ENCODE data around the gene ITGA6.

Gene ITGA6

DNA sequence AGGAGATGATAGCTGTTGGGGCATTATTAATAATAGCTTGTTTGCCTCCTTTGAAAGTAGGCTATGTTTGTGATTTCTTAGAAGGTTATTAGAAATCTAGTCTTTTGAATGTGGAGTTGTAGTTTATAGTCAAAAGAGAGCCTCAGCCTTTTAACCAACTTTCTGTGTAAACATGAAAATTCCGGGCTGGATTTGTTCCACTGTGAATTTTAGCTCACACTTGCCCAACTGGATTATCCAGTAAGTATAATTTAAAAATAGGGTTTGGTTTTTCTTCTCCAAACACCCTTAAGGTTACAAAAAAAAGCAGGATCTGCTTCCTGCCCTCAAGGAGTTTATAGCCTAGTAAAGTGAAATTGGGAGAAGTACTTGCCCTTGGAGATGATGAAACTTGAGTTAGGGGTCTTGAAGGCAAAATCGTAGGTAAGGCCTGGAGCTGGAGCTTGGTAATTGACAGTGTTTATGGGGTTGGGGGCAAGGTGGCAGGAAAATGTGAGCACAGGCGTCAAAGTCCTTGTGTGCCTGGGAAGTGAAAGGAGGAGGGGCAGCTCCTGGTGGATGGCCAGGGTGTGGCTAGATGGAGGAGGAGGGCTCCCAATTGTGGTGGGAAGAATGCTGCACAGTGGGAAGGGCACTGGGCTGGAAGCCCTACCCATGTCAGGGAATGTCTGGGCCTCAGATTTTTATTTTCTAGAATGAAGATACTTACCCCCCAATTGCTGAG, 21.3 kb downstream of the ITGA6 start:
- peaks cover 61% of the 10 kb centered on the region for H3K4me1 ChIP-seq (ENCODE audit: insufficient read depth, poor library complexity, severe bottlenecking)
- H3K9me3 ChIP-seq (ENCODE audit: severe bottlenecking) = no peaks in the 10 kb centered on the region
- no peak overlapping the region for H3K4me3 ChIP-seq (ENCODE audit: severe bottlenecking)
- no peak for DNase-seq (ENCODE audit: low spot score)
- 0 out of 3 replicates have a peak, but pooled peaks have one; percentile 17 for ATAC-seq (ENCODE audit: low read depth)
- peak overlapping the region; percentile 98 for H3K27ac ChIP-seq (ENCODE audit: poor library complexity, severe bottlenecking)
- TF ChIP-seq, protein P1, sequence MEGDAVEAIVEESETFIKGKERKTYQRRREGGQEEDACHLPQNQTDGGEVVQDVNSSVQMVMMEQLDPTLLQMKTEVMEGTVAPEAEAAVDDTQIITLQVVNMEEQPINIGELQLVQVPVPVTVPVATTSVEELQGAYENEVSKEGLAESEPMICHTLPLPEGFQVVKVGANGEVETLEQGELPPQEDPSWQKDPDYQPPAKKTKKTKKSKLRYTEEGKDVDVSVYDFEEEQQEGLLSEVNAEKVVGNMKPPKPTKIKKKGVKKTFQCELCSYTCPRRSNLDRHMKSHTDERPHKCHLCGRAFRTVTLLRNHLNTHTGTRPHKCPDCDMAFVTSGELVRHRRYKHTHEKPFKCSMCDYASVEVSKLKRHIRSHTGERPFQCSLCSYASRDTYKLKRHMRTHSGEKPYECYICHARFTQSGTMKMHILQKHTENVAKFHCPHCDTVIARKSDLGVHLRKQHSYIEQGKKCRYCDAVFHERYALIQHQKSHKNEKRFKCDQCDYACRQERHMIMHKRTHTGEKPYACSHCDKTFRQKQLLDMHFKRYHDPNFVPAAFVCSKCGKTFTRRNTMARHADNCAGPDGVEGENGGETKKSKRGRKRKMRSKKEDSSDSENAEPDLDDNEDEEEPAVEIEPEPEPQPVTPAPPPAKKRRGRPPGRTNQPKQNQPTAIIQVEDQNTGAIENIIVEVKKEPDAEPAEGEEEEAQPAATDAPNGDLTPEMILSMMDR (IDR thresholded peaks at IDR 0.05; ENCODE audit: poor library complexity, severe bottlenecking) = no peak
- peaks cover 14% of the 10 kb centered on the region for H3K36me3 ChIP-seq (ENCODE audit: low read depth)
- no peaks in the 10 kb centered on the region for H3K27me3 ChIP-seq (ENCODE audit: insufficient read depth, poor library complexity, severe bottlenecking)

DNA sequence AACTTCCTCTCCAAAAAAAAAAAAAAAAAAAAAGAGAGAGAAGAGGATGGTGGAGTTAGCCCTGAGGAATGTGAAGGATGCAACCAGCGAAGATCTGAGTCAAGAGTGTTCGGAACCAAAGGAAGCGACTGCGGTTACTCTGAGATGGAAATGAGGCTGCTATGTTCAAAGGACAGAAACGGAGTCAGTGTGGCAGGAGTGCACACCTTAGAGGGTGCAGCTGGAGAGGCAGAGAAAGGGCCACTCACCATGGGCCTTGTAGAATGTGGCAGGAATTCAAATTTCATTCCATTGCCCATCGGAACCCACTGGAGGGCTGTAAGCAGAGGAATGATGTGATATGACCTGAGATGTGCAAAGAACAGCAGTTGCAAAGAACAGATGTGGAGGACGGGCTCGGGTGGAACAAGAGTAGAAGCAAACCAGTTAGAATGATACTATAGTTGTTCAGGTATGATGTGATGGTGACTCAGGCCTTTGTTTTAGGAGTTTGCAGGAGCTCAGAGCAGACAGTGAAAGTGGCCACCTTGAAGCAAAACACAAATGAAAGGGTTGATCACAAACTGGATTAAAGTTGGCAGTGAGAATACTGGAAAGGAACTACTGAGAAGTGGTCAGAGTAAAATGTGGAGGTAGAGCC, 22.6 kb downstream of the ITGA6 start:
- TF ChIP-seq, protein P1 (IDR thresholded peaks at IDR 0.05; ENCODE audit: poor library complexity, severe bottlenecking) = no peak
- no peaks in the 10 kb centered on the region for H3K9me3 ChIP-seq (ENCODE audit: severe bottlenecking)
- peak overlapping the region; percentile 98 for H3K27ac ChIP-seq (ENCODE audit: poor library complexity, severe bottlenecking)
- no peaks in the 10 kb centered on the region for H3K27me3 ChIP-seq (ENCODE audit: insufficient read depth, poor library complexity, severe bottlenecking)
- H3K36me3 ChIP-seq (ENCODE audit: low read depth) = peaks cover 18% of the 10 kb centered on the region
- H3K4me1 ChIP-seq (ENCODE audit: insufficient read depth, poor library complexity, severe bottlenecking) = peaks cover 71% of the 10 kb centered on the region
- H3K4me3 ChIP-seq (ENCODE audit: severe bottlenecking) = no peak overlapping the region
- peak; percentile 75 for ATAC-seq (ENCODE audit: low read depth)
- DNase-seq (ENCODE audit: low spot score) = no peak

DNA sequence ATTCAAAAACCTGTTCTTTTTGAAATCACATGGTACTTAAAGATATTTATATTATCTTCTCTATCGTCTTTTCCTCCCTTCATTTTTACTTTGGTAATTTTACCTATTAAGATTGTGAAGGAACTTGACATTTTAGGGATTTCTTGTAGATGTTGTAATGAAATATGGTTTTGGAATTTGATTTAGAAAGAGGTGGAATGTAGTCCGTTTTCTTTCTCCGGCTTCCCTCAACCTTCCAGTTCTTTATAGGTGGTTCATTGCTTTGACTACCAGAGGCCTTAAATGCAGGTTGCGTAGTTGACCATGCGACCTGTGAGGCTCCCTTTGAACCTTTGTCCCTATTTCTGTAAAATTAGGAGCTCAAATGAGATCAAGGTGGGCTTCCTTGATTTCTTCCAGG, 24.5 kb downstream of the ITGA6 start:
- peaks cover 25% of the 10 kb centered on the region for H3K36me3 ChIP-seq (ENCODE audit: low read depth)
- DNase-seq (ENCODE audit: low spot score) = no peak
- no peak overlapping the region for H3K4me3 ChIP-seq (ENCODE audit: severe bottlenecking)
- peaks cover 74% of the 10 kb centered on the region for H3K4me1 ChIP-seq (ENCODE audit: insufficient read depth, poor library complexity, severe bottlenecking)
- H3K27ac ChIP-seq (ENCODE audit: poor library complexity, severe bottlenecking) = peak overlapping the region; percentile 98
- H3K27me3 ChIP-seq (ENCODE audit: insufficient read depth, poor library complexity, severe bottlenecking) = no peaks in the 10 kb centered on the region
- ATAC-seq (ENCODE audit: low read depth) = no peak
- TF ChIP-seq, protein P1 (IDR thresholded peaks at IDR 0.05; ENCODE audit: poor library complexity, severe bottlenecking) = no peak
- H3K9me3 ChIP-seq (ENCODE audit: severe bottlenecking) = no peaks in the 10 kb centered on the region

DNA sequence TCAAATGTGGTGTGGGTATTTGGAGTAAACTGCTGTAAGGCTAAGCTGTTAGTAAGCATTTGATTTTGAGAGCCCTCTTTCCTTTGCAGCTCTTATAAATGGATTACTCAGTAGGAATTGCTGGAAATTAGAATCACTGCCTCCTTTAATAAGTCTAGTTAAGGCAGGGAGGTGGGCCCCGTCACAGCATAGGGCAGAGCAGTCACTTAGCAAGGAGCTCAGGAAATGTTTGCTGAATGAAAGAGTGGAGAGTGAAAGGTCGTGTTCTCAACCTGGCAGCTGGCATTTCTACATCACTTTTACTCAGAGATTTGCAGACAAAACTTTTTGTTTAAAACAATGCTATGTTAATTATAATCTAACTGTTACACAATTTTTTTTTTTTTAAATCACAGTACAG, 25.5 kb downstream of the ITGA6 start:
- no peaks in the 10 kb centered on the region for H3K27me3 ChIP-seq (ENCODE audit: insufficient read depth, poor library complexity, severe bottlenecking)
- H3K4me3 ChIP-seq (ENCODE audit: severe bottlenecking) = no peak overlapping the region
- H3K4me1 ChIP-seq (ENCODE audit: insufficient read depth, poor library complexity, severe bottlenecking) = peaks cover 71% of the 10 kb centered on the region
- H3K36me3 ChIP-seq (ENCODE audit: low read depth) = peaks cover 25% of the 10 kb centered on the region
- TF ChIP-seq, protein P1 (IDR thresholded peaks at IDR 0.05; ENCODE audit: poor library complexity, severe bottlenecking) = no peak
- DNase-seq (ENCODE audit: low spot score) (no peak), ATAC-seq (ENCODE audit: low read depth) (no peak)
- no peaks in the 10 kb centered on the region for H3K9me3 ChIP-seq (ENCODE audit: severe bottlenecking)
- peak overlapping the region; percentile 98 for H3K27ac ChIP-seq (ENCODE audit: poor library complexity, severe bottlenecking)
